Panc1 (cell line): ENCODE results near the gene EFL1. TPM values are rescaled to one million over a fixed set of nuclear protein-coding genes. Genes with fewer than 3 reads are reported as not detected.
"Not testable (repeated sequence)": the region's sequence is repeated elsewhere in the genome, so short reads cannot be mapped to it uniquely, and the experiment has no call there.

Source experiments
- ATAC-seq: fragments of 200-7000 bp; cut with Tn5 transposase; 2 replicates; pipeline ENCODE4 v1.9.1; 2020; ENCODE audit warnings: mild to moderate bottlenecking, moderate library complexity
- BruUV-seq: library from RNA; stranded (reverse); fragments of 400-500 nt; replicated peaks from 2 replicates; lab custom pipeline; 2021; lab: Mats Ljungman, UMichigan
- CTCF ChIA-PET: fragments of 300-600 bp; sonication (Branson Sonifier 250); formaldehyde crosslinking; loops from one replicate; lab custom pipeline; 2022; ENCODE audit warnings: antibody characterized with exemption; lab: Charles Lee
- POLR2A ChIA-PET: fragments of 300-600 bp; sonication (Branson Sonifier 250); formaldehyde crosslinking; loops from one replicate; lab custom pipeline; 2022; ENCODE audit warnings: antibody characterized with exemption; lab: Charles Lee
- DNase-seq: peaks from one replicate; pipeline ENCODE4 v3.0.0-alpha.2; 2010; ENCODE audit warnings: low read depth, low spot score
- H3K27ac ChIP-seq: 2 replicates; pipeline ENCODE4 v1.5.1; 2011; ENCODE audit warnings: mild to moderate bottlenecking, low read length, inconsistent platforms
- H3K27me3 ChIP-seq: fragments of 200-500 bp; sonication (Bioruptor generic); 2 replicates; pipeline ENCODE4 v1.6.0; 2014; ENCODE audit warnings: low read length, inconsistent platforms; ENCODE audit not compliant: control insufficient read depth, insufficient read depth
- H3K36me3 ChIP-seq: fragments of 200-500 bp; sonication (Bioruptor generic); 2 replicates; pipeline ENCODE4 v1.5.1; 2014; ENCODE audit warnings: inconsistent platforms, mild to moderate bottlenecking, low read length, moderate library complexity; ENCODE audit not compliant: control insufficient read depth, insufficient read depth
- H3K4me1 ChIP-seq: 2 replicates; pipeline ENCODE4 v1.5.1; 2011; ENCODE audit warnings: inconsistent platforms, mild to moderate bottlenecking, low read length, moderate library complexity; ENCODE audit not compliant: control insufficient read depth, insufficient read depth
- H3K4me3 ChIP-seq, 2 experiments: 2 replicates each; pipeline ENCODE4 v1.5.1; 2011 to 2012; ENCODE audit warnings: low read depth in 2 of 2, low read length in 2 of 2, mild to moderate bottlenecking in 2 of 2, inconsistent platforms in 1 of 2, moderate library complexity in 1 of 2
- H3K9me3 ChIP-seq: fragments of 200-500 bp; sonication (Bioruptor generic); 2 replicates; pipeline ENCODE4 v1.5.1; 2014; ENCODE audit warnings: low read depth, mild to moderate bottlenecking, inconsistent platforms, low read length, moderate library complexity; ENCODE audit not compliant: control insufficient read depth, insufficient read depth
- POLR2AphosphoS5 ChIP-seq: IDR thresholded peaks from 2 replicates; pipeline ENCODE4 v1.6.1; 2012; ENCODE audit warnings: mild to moderate bottlenecking, low read depth, low read length, moderate library complexity
- SIN3A ChIP-seq: IDR thresholded peaks from 2 replicates; pipeline ENCODE4 v1.6.1; 2012; ENCODE audit warnings: low read depth, mild to moderate bottlenecking, low read length, moderate library complexity, borderline replicate concordance; ENCODE audit not compliant: insufficient read depth
- TCF7L2 ChIP-seq: IDR thresholded peaks from 2 replicates; pipeline ENCODE4 v1.6.1; 2011; ENCODE audit warnings: mild to moderate bottlenecking, low read depth, low read length, inconsistent platforms
- in situ Hi-C: cut with HindIII; loops from 2 replicates; pipeline ENCODE4 v1.10.0; 2016; ENCODE audit warnings: low sequenced_read_pairs, low pct_unique_long_range_greater_than_20kb
- intact Hi-C: fragments of 100-400 bp; cut with micrococcal nuclease; formaldehyde crosslinking; loops from one replicate; pipeline ENCODE4 v1.10.0; 2022; ENCODE audit not compliant: unreplicated experiment
- total RNA-seq: library from RNA; stranded (reverse); gene quantifications from one replicate; pipeline ENCODE4 v1.2.1, GENCODE V29; 2021; ENCODE audit not compliant: unreplicated experiment
- TF ChIP-seq, protein P1 (sequence below): fragments of 450-650 bp; IDR thresholded peaks from 2 replicates; pipeline ENCODE4 v1.5.1; 2017; ENCODE audit warnings: mild to moderate bottlenecking
- TF ChIP-seq, protein P2 (sequence below), 2 experiments: IDR thresholded peaks; 2 replicates each; pipeline ENCODE4 v1.6.1; 2011 to 2012; ENCODE audit warnings: low read depth in 2 of 2, control low read depth in 1 of 2, low read length in 1 of 2, mild to moderate bottlenecking in 1 of 2, moderate library complexity in 1 of 2; ENCODE audit not compliant: insufficient read depth in 1 of 2

The EFL1 gene
- total RNA-seq, 1 experiment from 2014 or later, result 20.2 TPM

DNA sequence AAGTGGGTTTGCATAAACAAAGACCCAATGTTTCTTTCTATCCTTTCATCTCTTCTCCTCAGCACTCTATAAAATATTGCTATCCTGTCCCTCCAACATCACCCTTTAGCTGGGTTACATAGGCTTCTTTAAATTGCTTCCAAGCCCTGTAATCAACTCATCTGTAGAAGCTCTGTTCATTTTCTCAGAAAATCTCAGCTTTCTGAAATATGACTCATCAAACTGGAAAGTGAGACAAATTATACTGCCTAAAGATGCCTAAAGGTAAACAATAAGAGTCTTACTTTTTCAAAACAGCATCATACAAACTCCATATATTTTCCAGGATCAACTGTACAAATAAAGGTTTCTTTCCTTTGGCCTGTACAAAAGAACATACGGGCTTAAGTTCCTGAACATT is 33.8 kb downstream of the EFL1 start:
- TF ChIP-seq SIN3A, result no peak
- TF ChIP-seq, protein P1, sequence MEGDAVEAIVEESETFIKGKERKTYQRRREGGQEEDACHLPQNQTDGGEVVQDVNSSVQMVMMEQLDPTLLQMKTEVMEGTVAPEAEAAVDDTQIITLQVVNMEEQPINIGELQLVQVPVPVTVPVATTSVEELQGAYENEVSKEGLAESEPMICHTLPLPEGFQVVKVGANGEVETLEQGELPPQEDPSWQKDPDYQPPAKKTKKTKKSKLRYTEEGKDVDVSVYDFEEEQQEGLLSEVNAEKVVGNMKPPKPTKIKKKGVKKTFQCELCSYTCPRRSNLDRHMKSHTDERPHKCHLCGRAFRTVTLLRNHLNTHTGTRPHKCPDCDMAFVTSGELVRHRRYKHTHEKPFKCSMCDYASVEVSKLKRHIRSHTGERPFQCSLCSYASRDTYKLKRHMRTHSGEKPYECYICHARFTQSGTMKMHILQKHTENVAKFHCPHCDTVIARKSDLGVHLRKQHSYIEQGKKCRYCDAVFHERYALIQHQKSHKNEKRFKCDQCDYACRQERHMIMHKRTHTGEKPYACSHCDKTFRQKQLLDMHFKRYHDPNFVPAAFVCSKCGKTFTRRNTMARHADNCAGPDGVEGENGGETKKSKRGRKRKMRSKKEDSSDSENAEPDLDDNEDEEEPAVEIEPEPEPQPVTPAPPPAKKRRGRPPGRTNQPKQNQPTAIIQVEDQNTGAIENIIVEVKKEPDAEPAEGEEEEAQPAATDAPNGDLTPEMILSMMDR, result no peak
- TF ChIP-seq, protein P2, sequence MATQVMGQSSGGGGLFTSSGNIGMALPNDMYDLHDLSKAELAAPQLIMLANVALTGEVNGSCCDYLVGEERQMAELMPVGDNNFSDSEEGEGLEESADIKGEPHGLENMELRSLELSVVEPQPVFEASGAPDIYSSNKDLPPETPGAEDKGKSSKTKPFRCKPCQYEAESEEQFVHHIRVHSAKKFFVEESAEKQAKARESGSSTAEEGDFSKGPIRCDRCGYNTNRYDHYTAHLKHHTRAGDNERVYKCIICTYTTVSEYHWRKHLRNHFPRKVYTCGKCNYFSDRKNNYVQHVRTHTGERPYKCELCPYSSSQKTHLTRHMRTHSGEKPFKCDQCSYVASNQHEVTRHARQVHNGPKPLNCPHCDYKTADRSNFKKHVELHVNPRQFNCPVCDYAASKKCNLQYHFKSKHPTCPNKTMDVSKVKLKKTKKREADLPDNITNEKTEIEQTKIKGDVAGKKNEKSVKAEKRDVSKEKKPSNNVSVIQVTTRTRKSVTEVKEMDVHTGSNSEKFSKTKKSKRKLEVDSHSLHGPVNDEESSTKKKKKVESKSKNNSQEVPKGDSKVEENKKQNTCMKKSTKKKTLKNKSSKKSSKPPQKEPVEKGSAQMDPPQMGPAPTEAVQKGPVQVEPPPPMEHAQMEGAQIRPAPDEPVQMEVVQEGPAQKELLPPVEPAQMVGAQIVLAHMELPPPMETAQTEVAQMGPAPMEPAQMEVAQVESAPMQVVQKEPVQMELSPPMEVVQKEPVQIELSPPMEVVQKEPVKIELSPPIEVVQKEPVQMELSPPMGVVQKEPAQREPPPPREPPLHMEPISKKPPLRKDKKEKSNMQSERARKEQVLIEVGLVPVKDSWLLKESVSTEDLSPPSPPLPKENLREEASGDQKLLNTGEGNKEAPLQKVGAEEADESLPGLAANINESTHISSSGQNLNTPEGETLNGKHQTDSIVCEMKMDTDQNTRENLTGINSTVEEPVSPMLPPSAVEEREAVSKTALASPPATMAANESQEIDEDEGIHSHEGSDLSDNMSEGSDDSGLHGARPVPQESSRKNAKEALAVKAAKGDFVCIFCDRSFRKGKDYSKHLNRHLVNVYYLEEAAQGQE (IDR thresholded peaks at IDR 0.05; ENCODE audit: insufficient read depth in 1 of 2, low read depth in 2 of 2, low read length in 1 of 2), result no peak
- no peak for TF ChIP-seq TCF7L2
- TF ChIP-seq POLR2AphosphoS5, result no peak
- BruUV-seq, result no TSS peak
- H3K4me3 ChIP-seq, result no peak overlapping the region
- H3K4me1 ChIP-seq, result no peaks in the 10 kb centered on the region
- in situ Hi-C loops, result no loop called here
- DNase-seq (no peak), ATAC-seq (no peak)
- no peaks in the 10 kb centered on the region for H3K27me3 ChIP-seq
- intact Hi-C loops, result no loop called here
- CTCF ChIA-PET, result no interaction called here
- H3K36me3 ChIP-seq, result no peaks in the 10 kb centered on the region
- H3K27ac ChIP-seq, result no peak overlapping the region
- H3K9me3 ChIP-seq, result no peaks in the 10 kb centered on the region
- POLR2A ChIA-PET, result no interaction called here

DNA sequence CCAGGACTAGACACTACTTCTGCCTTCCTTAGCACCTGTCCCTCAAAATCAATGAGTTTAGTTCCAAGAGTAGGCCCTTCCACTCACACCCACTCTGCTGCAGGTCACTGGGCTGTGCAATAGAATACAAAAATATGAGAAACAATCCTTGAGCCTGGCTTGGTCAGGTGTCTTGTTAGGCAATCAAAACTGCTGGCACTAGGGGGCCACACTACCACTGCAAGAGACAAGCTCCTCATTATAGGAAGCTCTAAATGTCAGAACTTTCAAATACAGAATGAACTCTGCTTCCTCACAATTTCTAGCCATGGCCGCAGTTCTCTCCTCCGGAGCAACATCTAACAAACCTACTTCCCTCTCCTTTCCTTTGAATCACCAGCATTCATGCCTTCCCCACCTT is 41.0 kb downstream of the EFL1 start:
- H3K27me3 ChIP-seq, H3K36me3 ChIP-seq, CTCF ChIA-PET, H3K9me3 ChIP-seq, H3K4me1 ChIP-seq, in situ Hi-C loops, POLR2A ChIA-PET, intact Hi-C loops, H3K4me3 ChIP-seq, DNase-seq, H3K27ac ChIP-seq, BruUV-seq: not testable (repeated sequence)
- TF ChIP-seq, protein P1, result peak; percentile 70
- peak; percentile 77; the same call in 1 of the 2 replicates for ATAC-seq

DNA sequence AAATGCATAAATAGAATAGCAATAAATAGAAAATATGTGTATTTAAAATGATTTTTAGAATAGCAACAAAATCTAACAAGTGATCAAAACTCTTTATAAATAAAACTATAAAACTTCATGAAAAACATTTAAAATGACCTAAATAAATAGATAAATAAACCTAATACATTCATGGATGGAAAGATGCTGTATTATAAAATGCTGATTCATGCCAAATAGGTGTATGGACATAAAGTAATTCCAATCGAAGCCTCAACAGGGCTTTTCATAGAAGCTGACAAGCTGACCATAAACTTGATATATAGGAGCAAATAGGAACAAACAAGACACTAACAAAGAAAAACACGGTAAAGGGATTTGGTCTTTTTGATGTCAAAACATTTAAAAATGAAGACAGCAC is 46.4 kb downstream of the EFL1 start:
- POLR2A ChIA-PET, H3K4me3 ChIP-seq, intact Hi-C loops, DNase-seq, H3K27me3 ChIP-seq, ATAC-seq, H3K9me3 ChIP-seq, H3K27ac ChIP-seq, BruUV-seq, H3K36me3 ChIP-seq, in situ Hi-C loops, H3K4me1 ChIP-seq, CTCF ChIA-PET: not testable (repeated sequence)

DNA sequence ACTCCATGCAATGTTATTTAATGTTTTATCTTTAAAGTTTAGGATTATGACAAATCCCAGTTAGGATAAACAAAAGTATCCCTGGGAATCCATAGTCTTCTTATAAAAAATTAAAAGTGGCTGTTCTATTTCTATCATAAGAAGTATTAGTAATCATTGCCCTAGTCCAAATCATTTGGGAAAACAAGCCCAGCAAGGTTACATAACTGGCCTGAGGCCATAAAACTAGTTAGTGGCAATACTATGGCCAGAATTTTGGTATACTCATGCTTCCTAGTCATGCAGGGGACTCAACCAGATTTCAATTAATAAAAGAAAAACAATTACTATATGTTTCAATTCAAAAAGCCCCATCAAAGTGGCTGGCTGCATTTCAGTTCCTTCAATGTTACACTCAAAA is 50.3 kb downstream of the EFL1 start:
- H3K27me3 ChIP-seq, CTCF ChIA-PET, DNase-seq, H3K4me3 ChIP-seq, H3K9me3 ChIP-seq, ATAC-seq, BruUV-seq, H3K27ac ChIP-seq, in situ Hi-C loops, POLR2A ChIA-PET, H3K36me3 ChIP-seq, intact Hi-C loops, H3K4me1 ChIP-seq: not testable (repeated sequence)
